HG03060 (cell line): ENCODE measurements around the gene CSDE1.
A peak's percentile ranks its signal among the peaks of the same experiment; 100 is the strongest.

ENCODE experiments used
- ATAC-seq: cut with Tn5 transposase; IDR thresholded peaks from one replicate; pipeline ENCODE4 v1.9.1; 2021; ENCODE audit warnings: low read depth, moderate number of reproducible peaks; ENCODE audit not compliant: unreplicated experiment

CSDE1 gene

GRCh38 chr1:114750780-114751179 lies 7.0 kb downstream of the CSDE1 start:
- no peak for ATAC-seq

GRCh38 chr1:114749835-114750234 lies 7.9 kb downstream of the CSDE1 start:
- no peak for ATAC-seq

- no peak for ATAC-seq
Measured at GRCh38 chr1:114746450-114747121, 11.2 kb downstream of the CSDE1 start.

GRCh38 chr1:114745291-114745690 lies 12.5 kb downstream of the CSDE1 start:
- ATAC-seq = no peak

GRCh38 chr1:114741963-114742746 lies 15.6 kb downstream of the CSDE1 start:
- no peak for ATAC-seq

GRCh38 chr1:114740331-114740730 lies 17.5 kb downstream of the CSDE1 start:
- ATAC-seq = no peak

GRCh38 chr1:114737314-114737849 lies 20.4 kb downstream of the CSDE1 start:
- ATAC-seq = no peak

- ATAC-seq = no peak
Measured at GRCh38 chr1:114735479-114735878, 22.3 kb downstream of the CSDE1 start.

- ATAC-seq = no peak
Measured at GRCh38 chr1:114729782-114730181, 28.0 kb downstream of the CSDE1 start.

- ATAC-seq = no peak
Measured at GRCh38 chr1:114728553-114728952, 29.2 kb downstream of the CSDE1 start.

- no peak for ATAC-seq
Measured at GRCh38 chr1:114725230-114725629, 32.6 kb downstream of the CSDE1 start.

- no peak for ATAC-seq
Measured at GRCh38 chr1:114723915-114724314, 33.9 kb downstream of the CSDE1 start.

GRCh38 chr1:114723457-114723856 lies 34.3 kb downstream of the CSDE1 start:
- ATAC-seq = no peak

GRCh38 chr1:114720492-114720891 lies 37.3 kb downstream of the CSDE1 start:
- ATAC-seq = no peak

GRCh38 chr1:114719424-114719787 lies 38.4 kb downstream of the CSDE1 start:
- ATAC-seq = no peak

- ATAC-seq = no peak
Measured at GRCh38 chr1:114718661-114719423, 38.9 kb downstream of the CSDE1 start.

- ATAC-seq = peak; percentile 85
Measured at GRCh38 chr1:114716304-114717170, 41.2 kb downstream of the CSDE1 start, which contains the start of gene NRAS. NRAS (minus strand) TSS chr1:114716771; CDS start chr1:114716160, 611 bp downstream.

- ATAC-seq = no peak
Measured at GRCh38 chr1:114715952-114716303, 41.9 kb downstream of the CSDE1 start.

- no peak for ATAC-seq
Measured at GRCh38 chr1:114712977-114713376, 44.8 kb downstream of the CSDE1 start.

- no peak for ATAC-seq
Measured at GRCh38 chr1:114710360-114710759, 47.4 kb downstream of the CSDE1 start.
